ENCODE results near the gene RGL3. TPM values are rescaled to one million over a fixed set of nuclear protein-coding genes. Genes with fewer than 3 reads are reported as not detected.
"Not testable (repeated sequence)": the region's sequence is repeated elsewhere in the genome, so short reads cannot be mapped to it uniquely, and the experiment has no call there.

The RGL3 gene
- total RNA-seq, 1 donor from 2014 or later, result 8.6 TPM

GRCh38 chr19:11451871-11452619, 32.9 kb upstream of the RGL3 start:
- ATAC-seq (ENCODE audit: poor library complexity) (no peak), DNase-seq (no peak)
- intact Hi-C loops (cut with DNase I), result no loop called here

GRCh38 chr19:11451327-11451870, 32.3 kb upstream of the RGL3 start:
- DNase-seq, result no peak
- intact Hi-C loops (cut with DNase I), result no loop called here
- no peak for ATAC-seq (ENCODE audit: poor library complexity)

- DNase-seq (no peak), ATAC-seq (ENCODE audit: poor library complexity) (no peak)
- intact Hi-C loops (cut with DNase I), result no loop called here
These were observed 31.6 kb upstream of the RGL3 start for GRCh38 chr19:11450570-11451326.

GRCh38 chr19:11448923-11449554, 29.9 kb upstream of the RGL3 start:
- intact Hi-C loops (cut with DNase I), result no loop called here
- DNase-seq (no peak), ATAC-seq (ENCODE audit: poor library complexity) (no peak)

- ATAC-seq (ENCODE audit: poor library complexity) (no peak), DNase-seq (no peak)
- intact Hi-C loops (cut with DNase I), result no loop called here
These were observed 29.3 kb upstream of the RGL3 start for GRCh38 chr19:11448410-11448809.

GRCh38 chr19:11447347-11448262, 28.5 kb upstream of the RGL3 start:
- intact Hi-C loops (cut with DNase I), result no loop called here
- ATAC-seq (ENCODE audit: poor library complexity) (no peak), DNase-seq (no peak)

DNA sequence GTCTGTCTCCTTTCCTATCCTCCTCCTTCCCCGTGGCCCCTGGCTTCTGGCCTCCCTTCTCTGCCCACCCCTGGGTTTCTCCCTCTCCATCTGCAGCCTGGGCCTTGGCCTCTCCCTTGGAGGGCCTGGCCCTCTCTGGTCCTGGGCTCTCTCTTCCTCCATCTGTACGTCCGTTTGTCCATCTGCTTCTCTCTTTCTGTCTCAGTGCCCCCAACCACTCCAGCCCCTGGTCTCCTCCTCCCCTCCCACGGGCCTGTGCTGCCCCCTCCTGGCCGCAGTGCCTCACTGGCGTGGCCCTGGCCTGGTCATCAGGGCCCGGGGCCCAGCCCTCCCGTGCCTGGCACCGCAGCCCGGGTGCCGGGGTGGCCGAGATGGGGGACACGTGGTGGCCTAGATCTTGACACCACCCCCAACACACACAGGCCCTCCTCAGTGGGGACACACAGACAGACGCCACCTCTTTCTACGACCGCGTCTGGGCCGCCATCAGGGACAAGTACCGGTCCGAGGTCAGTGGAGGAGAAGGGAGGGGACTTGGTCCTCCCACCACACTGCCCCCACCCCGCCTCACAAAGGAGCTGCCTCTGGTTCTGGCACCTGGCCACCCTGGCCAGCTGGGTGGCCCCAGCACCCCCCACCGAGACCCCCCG, 27.7 kb upstream of the RGL3 start:
- ATAC-seq (ENCODE audit: poor library complexity) (peak; percentile 84), DNase-seq (peak; percentile 67)
- intact Hi-C loops (cut with DNase I), result no loop called here

DNA sequence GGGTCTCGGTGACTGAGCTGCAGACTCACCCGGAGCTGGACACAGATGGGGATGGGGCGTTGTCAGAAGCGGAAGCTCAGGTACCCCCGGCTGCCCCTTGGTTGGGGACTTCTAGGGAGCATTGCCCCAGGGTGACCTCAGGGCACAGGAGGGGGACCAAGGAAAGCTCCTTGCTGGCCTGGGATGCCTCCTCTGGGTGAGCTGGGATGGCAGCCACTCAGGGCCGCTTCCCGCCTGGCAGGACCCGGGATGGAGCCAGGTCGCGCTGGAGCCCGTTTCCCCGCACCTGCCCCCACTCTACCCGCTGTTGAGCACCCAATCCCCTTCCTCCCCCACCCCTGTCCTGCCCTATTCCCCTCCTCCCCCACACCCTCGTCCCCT, 27.1 kb upstream of the RGL3 start:
- DNase-seq (no peak), ATAC-seq (ENCODE audit: poor library complexity) (no peak)
- intact Hi-C loops (cut with DNase I), result no loop called here

GRCh38 chr19:11445141-11445540, 26.0 kb upstream of the RGL3 start:
- intact Hi-C loops (cut with DNase I), result no loop called here
- ATAC-seq (ENCODE audit: poor library complexity), result no peak
- DNase-seq, result no peak

GRCh38 chr19:11444059-11444458, 24.9 kb upstream of the RGL3 start:
- ATAC-seq (ENCODE audit: poor library complexity) (no peak), DNase-seq (no peak)
- intact Hi-C loops (cut with DNase I), result loop anchor here (5.0 kb wide), 1 partner anchor 152 kb away; no protein-coding TSS in a partner anchor

- DNase-seq, result no peak
- ATAC-seq (ENCODE audit: poor library complexity), result no peak
- intact Hi-C loops (cut with DNase I), result loop anchor here (10.0 kb wide), 1 partner anchor 53 kb away; the partner anchor contains the start of gene EPOR
These were observed 18.8 kb upstream of the RGL3 start for GRCh38 chr19:11437955-11438354.

GRCh38 chr19:11435833-11436313, 16.8 kb upstream of the RGL3 start:
- ATAC-seq (ENCODE audit: poor library complexity), result no peak
- intact Hi-C loops (cut with DNase I), result loop anchor here (10.0 kb wide), 1 partner anchor 51 kb away; the partner anchor contains the start of gene EPOR
- no peak for DNase-seq

GRCh38 chr19:11435057-11435832, 16.1 kb upstream of the RGL3 start, which contains the start of the genes ODAD3 and PRKCSH:
Gene ODAD3, minus strand, starts transcription at chr19:11435121. Its CDS starts 105 bp downstream, at chr19:11435016.
Gene PRKCSH, plus strand, starts transcription at chr19:11435635. Its CDS starts 483 bp downstream, at chr19:11436118.
- DNase-seq, result peak; percentile 99
- intact Hi-C loops (cut with DNase I), result loop anchor here (10.0 kb wide), 1 partner anchor 50 kb away; the partner anchor contains the start of gene EPOR
- peak; percentile 99 for ATAC-seq (ENCODE audit: poor library complexity)

- ATAC-seq (ENCODE audit: poor library complexity) (no peak), DNase-seq (no peak)
- intact Hi-C loops (cut with DNase I), result loop anchor here (10.0 kb wide), 1 partner anchor 50 kb away; the partner anchor contains the start of gene EPOR
These were observed 15.6 kb upstream of the RGL3 start for GRCh38 chr19:11434703-11435056.

DNA sequence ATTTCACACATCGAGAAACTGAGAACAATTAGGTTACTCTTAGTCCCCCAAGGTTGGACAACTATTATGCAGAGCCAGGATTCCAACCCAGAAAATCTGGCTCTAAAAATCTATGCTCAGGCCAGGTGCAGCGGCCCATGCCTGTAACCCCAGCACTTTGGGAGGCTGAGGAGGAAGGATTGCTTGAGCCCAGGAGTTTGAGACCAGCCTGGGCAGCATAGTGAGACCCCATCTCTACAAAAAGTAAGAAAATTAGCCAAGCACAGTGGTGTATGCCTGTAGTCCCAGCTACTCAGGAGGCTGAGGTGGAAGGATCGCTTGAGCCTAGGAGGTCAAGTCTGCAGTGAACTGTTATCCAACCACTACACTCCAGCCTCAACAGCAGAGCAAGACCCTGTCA, 14.4 kb upstream of the RGL3 start:
- not testable (repeated sequence) for DNase-seq; ATAC-seq (ENCODE audit: poor library complexity)
- intact Hi-C loops (cut with DNase I), result loop anchor here (10.0 kb wide), 1 partner anchor 49 kb away; the partner anchor contains the start of gene EPOR

DNA sequence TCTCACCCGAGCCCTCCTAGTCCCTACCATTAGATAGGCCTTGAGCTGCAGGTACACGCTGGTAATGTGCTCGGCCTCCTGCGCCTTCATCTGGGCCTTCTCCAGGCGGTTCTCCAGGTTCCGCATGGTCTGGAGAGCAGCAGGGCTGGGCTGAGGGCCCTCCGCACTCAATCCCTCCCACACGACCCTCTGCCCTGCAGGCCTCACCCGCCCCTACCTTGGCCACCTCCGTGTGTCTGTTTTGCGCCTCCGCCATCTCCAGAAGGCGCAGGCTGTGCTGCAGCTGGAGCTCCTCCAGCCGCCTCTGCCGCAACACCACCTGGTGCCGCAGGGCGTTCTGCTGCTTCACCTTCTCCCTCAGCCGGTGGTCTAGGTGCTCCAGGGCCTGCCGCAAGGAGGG, 7.5 kb upstream of the RGL3 start:
- ATAC-seq (ENCODE audit: poor library complexity) (no peak), DNase-seq (no peak)
- intact Hi-C loops (cut with DNase I), result no loop called here

All from Right ventricle myocardium superior (tissue), 1 donor.